Adrenal gland (tissue), 5 donors: ENCODE results near the gene STAB2.

ENCODE experiments used
- POLR2A ChIP-seq, 2 donors: fragments of 450-650 bp; IDR thresholded peaks; one replicate each; pipeline ENCODE4 v1.6.1; 2017; ENCODE audit warnings: antibody characterized with exemption in 2 of 2, mild to moderate bottlenecking in 2 of 2, moderate library complexity in 1 of 2
- TF ChIP-seq, protein P1 (sequence below), 6 experiments: fragments of 450-650 bp in 4 of 6; fragments of 200-600 bp in 2 of 6; sonication (generic) in 1 of 6; IDR thresholded peaks; 1 replicate in 5 of 6; 2 replicates in 1 of 6; pipeline versions ENCODE4 v1.5.1 to v1.8.0; 2016 to 2021; ENCODE audit warnings: antibody characterized with exemption in 6 of 6, mild to moderate bottlenecking in 2 of 6, moderate library complexity in 1 of 6
- donor health status: DM: no; HTN: no; CAD: no.

DNA sequence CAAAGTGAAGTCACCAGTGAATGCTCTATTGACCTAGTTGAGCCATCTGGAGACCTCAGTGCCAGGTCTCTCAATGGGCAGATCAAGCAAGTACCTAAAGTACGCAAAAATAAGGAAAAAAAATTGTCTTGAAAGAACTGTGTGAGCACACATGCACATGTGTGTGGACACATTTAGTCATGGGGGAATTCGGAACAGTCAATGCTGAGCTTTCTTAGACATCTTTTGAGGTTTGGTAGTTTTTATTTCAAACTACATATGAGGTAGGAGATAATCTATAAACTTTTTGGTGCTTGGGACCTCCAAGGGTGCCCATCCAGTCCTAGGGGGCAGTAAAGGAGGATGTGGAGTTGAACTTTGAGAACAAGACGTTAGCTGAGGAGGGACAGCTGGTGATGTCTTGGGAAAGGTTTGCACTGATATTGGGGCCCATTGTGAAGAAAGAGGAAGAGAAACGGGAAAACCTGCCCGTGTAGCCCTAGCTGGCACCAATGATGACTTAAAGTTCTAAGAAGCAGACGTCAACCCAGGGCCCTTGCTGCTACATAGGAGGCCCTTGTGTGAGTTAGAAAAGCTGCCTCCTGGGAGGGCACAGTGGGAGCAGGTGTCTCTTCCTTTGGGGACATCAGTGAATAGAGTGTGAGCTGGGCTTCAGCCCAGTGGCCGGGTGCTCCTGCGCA, 129.6 kb downstream of the STAB2 start:
- TF ChIP-seq, protein P1, sequence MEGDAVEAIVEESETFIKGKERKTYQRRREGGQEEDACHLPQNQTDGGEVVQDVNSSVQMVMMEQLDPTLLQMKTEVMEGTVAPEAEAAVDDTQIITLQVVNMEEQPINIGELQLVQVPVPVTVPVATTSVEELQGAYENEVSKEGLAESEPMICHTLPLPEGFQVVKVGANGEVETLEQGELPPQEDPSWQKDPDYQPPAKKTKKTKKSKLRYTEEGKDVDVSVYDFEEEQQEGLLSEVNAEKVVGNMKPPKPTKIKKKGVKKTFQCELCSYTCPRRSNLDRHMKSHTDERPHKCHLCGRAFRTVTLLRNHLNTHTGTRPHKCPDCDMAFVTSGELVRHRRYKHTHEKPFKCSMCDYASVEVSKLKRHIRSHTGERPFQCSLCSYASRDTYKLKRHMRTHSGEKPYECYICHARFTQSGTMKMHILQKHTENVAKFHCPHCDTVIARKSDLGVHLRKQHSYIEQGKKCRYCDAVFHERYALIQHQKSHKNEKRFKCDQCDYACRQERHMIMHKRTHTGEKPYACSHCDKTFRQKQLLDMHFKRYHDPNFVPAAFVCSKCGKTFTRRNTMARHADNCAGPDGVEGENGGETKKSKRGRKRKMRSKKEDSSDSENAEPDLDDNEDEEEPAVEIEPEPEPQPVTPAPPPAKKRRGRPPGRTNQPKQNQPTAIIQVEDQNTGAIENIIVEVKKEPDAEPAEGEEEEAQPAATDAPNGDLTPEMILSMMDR (IDR thresholded peaks at IDR 0.05), result no peak
- no peak for TF ChIP-seq POLR2A (IDR thresholded peaks at IDR 0.05)
